Peyer's patch (tissue), 4 donors: ENCODE measurements around the gene PLXNA2. TPM values are rescaled to one million over a fixed set of nuclear protein-coding genes. Genes with fewer than 3 reads are reported as not detected.

Experiments
- DNase-seq, 3 donors: peaks; one replicate each; pipeline ENCODE4 v3.0.0-alpha.2; 2017 to 2019
- H3K27ac ChIP-seq, 4 donors: fragments of 200-600 bp; sonication (generic); one replicate each; pipeline ENCODE4 v1.5.1; 2016 to 2019
- H3K27me3 ChIP-seq, 2 donors: fragments of 200-600 bp; sonication (generic); one replicate each; pipeline ENCODE4 v1.5.1; 2019
- H3K36me3 ChIP-seq, 3 donors: fragments of 200-600 bp; sonication (generic); one replicate each; pipeline ENCODE4 v1.5.1; 2016 to 2019
- H3K4me1 ChIP-seq, 4 donors: fragments of 200-600 bp; sonication (generic); one replicate each; pipeline ENCODE4 v1.5.1; 2016 to 2019
- H3K4me3 ChIP-seq, 4 donors: fragments of 200-600 bp; sonication (generic); 1 replicate in 3 of 4; 2 replicates in 1 of 4; pipeline ENCODE4 v1.5.1; 2016 to 2019; ENCODE audit warnings: mild to moderate bottlenecking in 1 of 4
- H3K9me3 ChIP-seq, 4 donors: fragments of 200-600 bp; sonication (generic); one replicate each; pipeline ENCODE4 v1.5.1; 2016 to 2019; ENCODE audit warnings: mild to moderate bottlenecking in 1 of 4
- CTCF ChIP-seq, 6 experiments: fragments of 450-650 bp in 4 of 6; fragments of 200-600 bp in 2 of 6; sonication (generic) in 1 of 6; IDR thresholded peaks; one replicate each; pipeline ENCODE4 v1.5.1; 2017 to 2019; ENCODE audit warnings: antibody characterized with exemption in 6 of 6, mild to moderate bottlenecking in 3 of 6, moderate library complexity in 1 of 6
- POLR2A ChIP-seq, 2 donors: fragments of 450-650 bp; IDR thresholded peaks; one replicate each; pipeline ENCODE4 v1.5.1; 2017; ENCODE audit warnings: antibody characterized with exemption in 2 of 2, mild to moderate bottlenecking in 2 of 2, moderate library complexity in 2 of 2
- total RNA-seq, 4 donors: library from RNA; depleted of rRNA; stranded (reverse); fragments of >200 nt; gene quantifications; one replicate each; pipeline ENCODE4 v1.1.0, GENCODE V29; 2016

The PLXNA2 gene
- total RNA-seq, 4 donors from 2014 or later = 51.5 to 70.2 (median 62.5) TPM

- no peaks in the 10 kb centered on the region for H3K36me3 ChIP-seq
- peaks cover 0 to 20% (median 5%) of the 10 kb centered on the region in 4 donors for H3K4me1 ChIP-seq
- H3K9me3 ChIP-seq = no peaks in the 10 kb centered on the region
- no peak for DNase-seq
- no peaks in the 10 kb centered on the region for H3K27me3 ChIP-seq
- H3K4me3 ChIP-seq = no peak overlapping the region
- TF ChIP-seq POLR2A (IDR thresholded peaks at IDR 0.05) (no peak), CTCF (IDR thresholded peaks at IDR 0.05) (no peak)
- no peak overlapping the region for H3K27ac ChIP-seq
Measured at GRCh38 chr1:208173749-208174148, 70.4 kb downstream of the PLXNA2 start.

- H3K27me3 ChIP-seq = no peaks in the 10 kb centered on the region
- no peaks in the 10 kb centered on the region for H3K9me3 ChIP-seq
- H3K27ac ChIP-seq = no peak overlapping the region
- TF ChIP-seq CTCF (IDR thresholded peaks at IDR 0.05) = no peak
- no peak for TF ChIP-seq POLR2A (IDR thresholded peaks at IDR 0.05)
- no peaks in the 10 kb centered on the region for H3K36me3 ChIP-seq
- H3K4me1 ChIP-seq = peaks cover 0 to 12% (median 3%) of the 10 kb centered on the region in 4 donors
- no peak for DNase-seq
- no peak overlapping the region for H3K4me3 ChIP-seq
Measured at GRCh38 chr1:208172423-208173145, 71.6 kb downstream of the PLXNA2 start.

GRCh38 chr1:208171616-208172422, 72.4 kb downstream of the PLXNA2 start:
- H3K27ac ChIP-seq = no peak overlapping the region
- H3K27me3 ChIP-seq = no peaks in the 10 kb centered on the region
- H3K4me3 ChIP-seq = no peak overlapping the region
- TF ChIP-seq CTCF (IDR thresholded peaks at IDR 0.05) (no peak), POLR2A (IDR thresholded peaks at IDR 0.05) (no peak)
- H3K36me3 ChIP-seq = no peaks in the 10 kb centered on the region
- no peak for DNase-seq
- peaks cover 0 to 12% (median 2%) of the 10 kb centered on the region in 4 donors for H3K4me1 ChIP-seq
- no peaks in the 10 kb centered on the region for H3K9me3 ChIP-seq

- H3K4me1 ChIP-seq = peaks cover 0 to 12% (median 0%) of the 10 kb centered on the region in 4 donors
- TF ChIP-seq POLR2A (IDR thresholded peaks at IDR 0.05) (no peak), CTCF (IDR thresholded peaks at IDR 0.05) (no peak)
- no peaks in the 10 kb centered on the region for H3K36me3 ChIP-seq
- no peak overlapping the region for H3K4me3 ChIP-seq
- DNase-seq = no peak
- no peaks in the 10 kb centered on the region for H3K27me3 ChIP-seq
- no peaks in the 10 kb centered on the region for H3K9me3 ChIP-seq
- no peak overlapping the region for H3K27ac ChIP-seq
Measured at GRCh38 chr1:208170252-208170651, 73.9 kb downstream of the PLXNA2 start.

GRCh38 chr1:208169081-208169879, 74.9 kb downstream of the PLXNA2 start:
- no peaks in the 10 kb centered on the region for H3K9me3 ChIP-seq
- H3K4me3 ChIP-seq = no peak overlapping the region
- no peaks in the 10 kb centered on the region for H3K36me3 ChIP-seq
- H3K27ac ChIP-seq = no peak overlapping the region
- no peaks in the 10 kb centered on the region for H3K27me3 ChIP-seq
- DNase-seq = no peak
- H3K4me1 ChIP-seq = peaks cover 0 to 6% (median 0%) of the 10 kb centered on the region in 4 donors
- TF ChIP-seq POLR2A (IDR thresholded peaks at IDR 0.05) (no peak), CTCF (IDR thresholded peaks at IDR 0.05) (no peak)
